ENCODE measurements around the gene TBC1D4.

TBC1D4 gene

GRCh38 chr13:75485286-75486062 lies 3.5 kb upstream of the TBC1D4 start:
- no peak for DNase-seq

- DNase-seq, result no peak
Measured at GRCh38 chr13:75482820-75483079, 781 bp upstream of the TBC1D4 start.

- DNase-seq, result peak in 1 of 2 experiments; percentile 15
Measured at GRCh38 chr13:75481176-75482069, 546 bp downstream of the TBC1D4 start.

- DNase-seq, result peak in 1 of 2 experiments; percentile 24
Measured at GRCh38 chr13:75480671-75481175, 1.2 kb downstream of the TBC1D4 start.

GRCh38 chr13:75479102-75479740 lies 2.7 kb downstream of the TBC1D4 start:
- DNase-seq, result no peak

GRCh38 chr13:75478659-75479058 lies 3.3 kb downstream of the TBC1D4 start:
- no peak for DNase-seq

GRCh38 chr13:75474956-75475355 lies 7.0 kb downstream of the TBC1D4 start:
- no peak for DNase-seq

GRCh38 chr13:75473468-75473867 lies 8.5 kb downstream of the TBC1D4 start:
- no peak for DNase-seq

GRCh38 chr13:75470676-75471075 lies 11.3 kb downstream of the TBC1D4 start:
- no peak for DNase-seq

- no peak for DNase-seq
Measured at GRCh38 chr13:75469047-75469446, 12.9 kb downstream of the TBC1D4 start.

- DNase-seq, result no peak
Measured at GRCh38 chr13:75468602-75469001, 13.4 kb downstream of the TBC1D4 start.

GRCh38 chr13:75468098-75468497 lies 13.9 kb downstream of the TBC1D4 start:
- no peak for DNase-seq

GRCh38 chr13:75467040-75467728 lies 14.8 kb downstream of the TBC1D4 start:
- no peak for DNase-seq

GRCh38 chr13:75465236-75465635 lies 16.7 kb downstream of the TBC1D4 start:
- DNase-seq, result no peak

GRCh38 chr13:75461314-75461713 lies 20.7 kb downstream of the TBC1D4 start:
- no peak for DNase-seq

GRCh38 chr13:75460644-75461043 lies 21.3 kb downstream of the TBC1D4 start:
- no peak for DNase-seq

- no peak for DNase-seq
Measured at GRCh38 chr13:75458696-75459422, 23.1 kb downstream of the TBC1D4 start.

- no peak for DNase-seq
Measured at GRCh38 chr13:75455962-75456361, 26.0 kb downstream of the TBC1D4 start.

- no peak for DNase-seq
Measured at GRCh38 chr13:75454497-75454896, 27.5 kb downstream of the TBC1D4 start.

- DNase-seq, result no peak
Measured at GRCh38 chr13:75452564-75452963, 29.4 kb downstream of the TBC1D4 start.

- DNase-seq, result no peak
Measured at GRCh38 chr13:75447493-75447892, 34.5 kb downstream of the TBC1D4 start.

GRCh38 chr13:75446874-75447273 lies 35.1 kb downstream of the TBC1D4 start:
- no peak for DNase-seq

Measured in SW 1271 (cell line).